Coronary artery (tissue), 2 donors: ENCODE measurements around the gene ADRM1.

Experiments used
- DNase-seq: peaks from one replicate; pipeline ENCODE4 v3.0.0-alpha.2; 2017; ENCODE audit warnings: low spot score
- H3K27ac ChIP-seq, 2 donors: fragments of 200-600 bp; sonication (generic); one replicate each; pipeline ENCODE4 v1.5.1; 2016 to 2019
- H3K4me3 ChIP-seq: fragments of 200-600 bp; sonication (generic); 2 replicates; pipeline ENCODE4 v1.5.1; 2016; ENCODE audit warnings: mild to moderate bottlenecking, moderate library complexity
- TF ChIP-seq, protein P1 (sequence below): fragments of 200-600 bp; sonication (generic); IDR thresholded peaks from one replicate; pipeline ENCODE4 v1.5.1; 2019; ENCODE audit warnings: antibody characterized with exemption

Gene ADRM1

DNA sequence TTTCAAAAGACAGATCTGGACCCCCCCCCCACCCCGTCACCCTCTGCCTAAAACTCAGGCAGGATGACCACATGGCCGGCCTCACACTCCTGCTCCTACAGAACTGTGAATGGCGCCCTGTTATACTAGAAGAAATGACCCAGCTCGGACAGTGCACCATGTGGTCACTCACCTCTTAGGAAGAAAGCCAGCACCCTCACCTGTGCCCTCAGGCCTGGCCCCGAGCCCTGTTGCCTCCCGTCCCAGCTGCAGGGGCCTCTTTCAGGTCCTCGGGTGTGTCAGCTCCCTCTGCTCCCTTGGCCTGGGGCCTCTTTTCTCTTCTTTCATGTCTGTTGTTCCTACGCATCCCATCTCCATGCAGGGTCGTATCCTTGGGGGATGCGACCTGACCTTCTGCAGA lies 40.7 kb upstream of the ADRM1 start:
- H3K27ac ChIP-seq, result no peak overlapping the region
- TF ChIP-seq, protein P1, sequence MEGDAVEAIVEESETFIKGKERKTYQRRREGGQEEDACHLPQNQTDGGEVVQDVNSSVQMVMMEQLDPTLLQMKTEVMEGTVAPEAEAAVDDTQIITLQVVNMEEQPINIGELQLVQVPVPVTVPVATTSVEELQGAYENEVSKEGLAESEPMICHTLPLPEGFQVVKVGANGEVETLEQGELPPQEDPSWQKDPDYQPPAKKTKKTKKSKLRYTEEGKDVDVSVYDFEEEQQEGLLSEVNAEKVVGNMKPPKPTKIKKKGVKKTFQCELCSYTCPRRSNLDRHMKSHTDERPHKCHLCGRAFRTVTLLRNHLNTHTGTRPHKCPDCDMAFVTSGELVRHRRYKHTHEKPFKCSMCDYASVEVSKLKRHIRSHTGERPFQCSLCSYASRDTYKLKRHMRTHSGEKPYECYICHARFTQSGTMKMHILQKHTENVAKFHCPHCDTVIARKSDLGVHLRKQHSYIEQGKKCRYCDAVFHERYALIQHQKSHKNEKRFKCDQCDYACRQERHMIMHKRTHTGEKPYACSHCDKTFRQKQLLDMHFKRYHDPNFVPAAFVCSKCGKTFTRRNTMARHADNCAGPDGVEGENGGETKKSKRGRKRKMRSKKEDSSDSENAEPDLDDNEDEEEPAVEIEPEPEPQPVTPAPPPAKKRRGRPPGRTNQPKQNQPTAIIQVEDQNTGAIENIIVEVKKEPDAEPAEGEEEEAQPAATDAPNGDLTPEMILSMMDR, result no peak
- DNase-seq, result no peak
- no peak overlapping the region for H3K4me3 ChIP-seq

DNA sequence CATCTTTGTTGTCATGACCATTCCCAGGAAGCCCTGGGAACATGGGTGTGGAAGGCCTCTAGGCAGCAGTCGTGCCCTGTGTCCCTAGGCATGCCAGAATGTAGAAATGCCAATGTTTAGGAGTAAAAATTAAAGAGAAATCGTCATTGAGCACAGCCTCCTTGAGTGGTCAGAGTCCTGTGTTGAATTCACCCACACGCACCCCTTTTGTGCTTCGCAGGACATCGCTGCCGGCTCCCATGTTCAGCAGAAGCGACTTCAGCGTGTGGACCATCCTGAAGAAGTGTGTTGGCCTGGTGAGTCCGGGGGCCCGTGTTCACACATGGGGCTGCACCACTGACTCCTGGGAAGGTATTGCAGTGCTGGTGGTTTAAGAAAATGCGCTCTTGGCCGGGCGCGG lies 39.4 kb upstream of the ADRM1 start:
- no peak for DNase-seq
- TF ChIP-seq, protein P1, result no peak

DNA sequence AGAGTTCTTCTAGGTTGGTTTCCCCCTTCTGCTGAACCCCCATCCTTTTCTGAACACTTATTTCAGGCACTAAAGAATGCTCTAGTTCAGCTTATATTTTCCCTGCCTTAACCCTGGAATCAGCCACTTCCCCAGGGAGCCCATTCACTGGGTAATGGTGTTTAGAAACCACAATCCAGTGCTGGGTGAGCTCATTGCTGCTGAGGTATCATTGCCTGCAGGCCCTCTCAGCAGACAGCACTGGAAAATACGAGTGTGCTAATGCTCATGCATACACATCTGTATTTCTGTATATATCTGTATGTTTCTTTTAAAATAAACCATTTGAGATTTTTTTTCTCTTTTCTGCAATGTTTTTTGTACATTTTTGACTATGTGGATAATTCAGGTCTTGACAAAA lies 37.4 kb upstream of the ADRM1 start:
- no peak overlapping the region for H3K27ac ChIP-seq
- no peak for DNase-seq
- TF ChIP-seq, protein P1, result no peak

More for the DNA sequence above, 39.4 kb upstream of the ADRM1 start:
- Histone ChIP-seq H3K4me3 (no peak overlapping the region), H3K27ac (no peak overlapping the region)

DNA sequence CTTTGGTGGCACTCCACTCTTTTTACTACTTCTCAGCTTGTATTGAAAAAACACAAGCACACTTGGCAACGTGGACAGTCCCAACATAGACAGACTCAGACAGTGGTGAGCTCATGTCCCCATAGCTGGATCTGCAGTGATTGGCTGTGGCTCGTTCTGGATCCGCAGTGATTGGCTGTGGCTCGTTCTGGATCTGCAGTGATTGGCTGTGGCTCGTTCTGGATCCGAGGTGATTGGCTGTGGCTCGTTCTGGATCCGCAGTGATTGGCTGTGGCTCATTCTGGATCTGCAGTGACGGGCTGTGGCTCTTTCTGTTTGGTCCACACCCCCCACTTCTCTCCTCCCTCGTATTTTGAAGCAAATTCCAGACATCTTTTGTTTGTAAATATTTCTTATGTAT lies 36.5 kb upstream of the ADRM1 start:
- TF ChIP-seq, protein P1, result no peak
- Histone ChIP-seq H3K27ac (no peak overlapping the region), H3K4me3 (no peak overlapping the region)
- DNase-seq, result no peak

More for the DNA sequence above, 37.4 kb upstream of the ADRM1 start:
- H3K4me3 ChIP-seq, result no peak overlapping the region

DNA sequence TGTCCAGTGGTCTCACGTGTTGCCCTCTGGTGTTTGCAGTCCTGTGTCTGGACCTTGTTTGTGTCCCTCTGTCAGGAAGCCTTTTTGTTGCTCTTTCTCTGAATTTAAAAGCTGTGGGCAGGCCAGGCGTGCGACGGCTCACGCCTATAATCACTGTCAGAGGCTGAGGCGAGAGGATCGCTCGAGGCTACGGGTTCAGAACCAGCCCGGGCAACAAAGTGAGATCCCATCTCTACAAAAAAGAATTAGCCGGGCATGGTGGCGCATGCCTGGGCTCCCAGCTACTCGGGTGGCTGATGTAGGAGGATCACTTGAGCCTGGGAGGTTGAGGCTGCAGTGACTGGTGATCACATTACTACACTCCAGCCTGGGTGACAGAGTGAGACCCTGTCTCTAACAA lies 35.9 kb upstream of the ADRM1 start:
- no peak overlapping the region for H3K27ac ChIP-seq
- DNase-seq, result no peak
- H3K4me3 ChIP-seq, result no peak overlapping the region
- TF ChIP-seq, protein P1, result no peak

DNA sequence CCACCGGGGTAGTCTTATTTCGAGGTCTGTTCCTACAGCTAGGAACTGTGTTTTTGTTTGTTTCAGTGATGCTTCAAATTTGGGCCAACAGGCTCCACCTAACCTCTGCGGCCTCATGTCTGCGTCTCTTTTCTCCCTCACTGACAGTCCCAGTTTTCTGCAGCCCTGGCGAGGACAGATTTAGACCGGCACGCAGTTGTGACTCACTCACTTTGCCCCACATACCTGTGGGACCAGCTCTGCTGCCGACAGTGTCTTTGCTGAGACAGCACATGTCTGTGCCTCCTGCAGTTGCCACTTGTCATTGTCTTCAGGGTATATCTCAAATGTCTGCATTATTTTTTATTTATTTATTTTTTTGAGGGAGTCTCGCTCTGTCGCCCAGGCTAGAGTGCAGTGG lies 35.3 kb upstream of the ADRM1 start:
- no peak for DNase-seq
- no peak overlapping the region for H3K27ac ChIP-seq
- no peak overlapping the region for H3K4me3 ChIP-seq
- TF ChIP-seq, protein P1, result no peak

DNA sequence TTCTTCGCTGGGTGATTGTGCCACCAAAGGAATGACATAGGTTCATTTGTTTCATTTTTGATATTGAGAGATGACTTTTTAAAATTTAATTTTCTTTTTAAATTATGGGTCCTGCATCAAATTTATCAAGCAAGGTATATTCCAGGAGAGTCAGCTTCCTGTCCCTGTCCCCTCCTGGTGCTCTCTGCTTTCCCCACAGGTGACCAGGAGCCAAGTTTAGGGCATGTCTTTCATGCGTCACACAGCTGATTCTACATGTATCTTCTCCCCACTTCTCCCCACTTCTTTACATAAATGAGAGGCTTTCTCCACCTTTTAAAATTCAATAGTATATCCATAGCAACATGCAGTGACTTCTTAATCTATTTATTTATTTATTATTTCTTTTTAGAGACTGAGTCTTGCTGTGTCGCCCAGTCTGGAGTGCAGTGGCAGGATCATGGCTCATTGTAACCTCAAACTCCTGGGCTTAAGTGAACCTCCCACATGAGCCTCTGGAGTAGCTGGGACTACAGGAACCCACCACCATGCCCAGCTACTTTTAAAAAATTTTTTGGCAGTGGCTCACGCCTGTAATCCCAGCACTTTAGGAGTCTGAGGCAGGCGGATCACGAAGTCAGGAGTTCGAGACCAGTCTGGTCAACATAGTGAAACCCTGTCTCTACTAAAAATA lies 34.4 kb upstream of the ADRM1 start:
- DNase-seq, result no peak
- TF ChIP-seq, protein P1, result no peak
- H3K27ac ChIP-seq, result no peak overlapping the region
- no peak overlapping the region for H3K4me3 ChIP-seq
